ENCODE data around the gene TMEM213. TPM values are rescaled to one million over a fixed set of nuclear protein-coding genes. Genes with fewer than 3 reads are reported as not detected.

TMEM213 gene, protein sequence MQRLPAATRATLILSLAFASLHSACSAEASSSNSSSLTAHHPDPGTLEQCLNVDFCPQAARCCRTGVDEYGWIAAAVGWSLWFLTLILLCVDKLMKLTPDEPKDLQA
- total RNA-seq (2021; ENCODE audit: unreplicated experiment) (not detected), Bru-seq, nascent RNA (not detected), BruChase-seq, experiment 1, labeled RNA remaining after a 6-hour chase (not detected), BruChase-seq, experiment 2, labeled RNA remaining after a 2-hour chase (not detected)
- polyA plus RNA-seq (2012) = not detected in 2 replicates
- long read RNA-seq = 0 reads

DNA sequence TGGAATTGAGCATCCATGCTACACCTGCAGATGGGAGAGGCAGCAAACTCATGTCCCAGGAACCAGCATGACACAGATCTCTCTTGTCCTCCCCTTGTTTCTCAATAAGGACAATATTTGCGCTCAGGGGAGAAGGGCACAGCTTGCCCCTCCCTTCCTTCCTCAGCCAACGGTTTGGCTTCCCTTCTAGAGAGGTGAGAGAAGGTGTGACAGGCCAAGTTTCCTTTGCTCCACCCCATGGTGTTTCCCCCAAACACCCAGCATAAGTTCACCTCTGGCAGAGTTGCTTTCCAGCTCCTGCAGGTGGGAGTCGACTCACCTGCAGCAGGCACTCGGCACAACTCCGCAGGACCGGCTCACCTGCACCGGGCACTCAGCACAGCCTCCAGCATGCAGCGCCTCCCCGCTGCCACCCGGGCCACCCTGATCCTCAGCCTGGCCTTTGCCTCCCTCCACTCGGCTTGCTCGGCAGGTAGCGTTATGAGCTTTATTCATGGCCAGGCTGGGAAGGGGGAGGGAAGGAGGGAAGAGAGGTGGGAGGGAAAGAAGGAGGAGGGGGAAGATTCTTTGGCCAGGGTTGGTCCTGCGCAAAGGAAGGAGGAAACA, at the start of gene TMEM213, which contains the start of gene ATP6V0A4:
Gene TMEM213, plus strand, starts transcription at position 280 of the 606 bp plus-strand sequence. Its CDS starts 111 bp downstream, at position 391.
Gene ATP6V0A4, minus strand, starts transcription at position 482 of the 606 bp plus-strand sequence. CDS start 26,949 bp downstream, outside the sequence.
- no peaks in the 10 kb centered on the region for H3K9me3 ChIP-seq (ENCODE audit: control insufficient read depth in 1 of 2, insufficient read depth in 1 of 2, low read depth in 1 of 2, low read length in 2 of 2)
- ChIA-PET RAD21 (ENCODE audit: low non-redundant PET in 1 of 2, low total read pairs in 2 of 2, uncharacterized antibody in 2 of 2, unreplicated experiment in 2 of 2) (interaction anchor here in 1 of 2 experiments (0.7 kb wide), 2 partner anchors 229 to 401 kb away, joined by 3 to 7 read pairs; no protein-coding TSS in a partner anchor), CTCF (no interaction called here), POLR2A (interaction anchor here (0.7 kb wide), 1 partner anchor 263 kb away, joined by 3 read pairs; no protein-coding TSS in a partner anchor)
- no peaks in the 10 kb centered on the region for H3K9me2 ChIP-seq (ENCODE audit: insufficient read depth)
- no peaks in the 10 kb centered on the region for H3K27me3 ChIP-seq (ENCODE audit: insufficient read depth, low read length)
- no peak within 1 kb of the TSS for H3K27ac ChIP-seq (ENCODE audit: low read depth, low read length)
- H3K4me1 ChIP-seq (ENCODE audit: control insufficient read depth in 1 of 2, insufficient read depth in 2 of 2, low read length in 2 of 2) = no peaks in the 10 kb centered on the region
- intact Hi-C loops (cut with micrococcal nuclease) = loop anchor here (2.0 kb wide), 1 partner anchor 113 kb away; no protein-coding TSS in a partner anchor
- no peaks in the 10 kb centered on the region for H3K36me3 ChIP-seq (ENCODE audit: control insufficient read depth in 1 of 2, insufficient read depth in 2 of 2, low read length in 2 of 2)
- no peak within 1 kb of the TSS for H2AFZ ChIP-seq (ENCODE audit: low read depth, low read length, poor library complexity, severe bottlenecking)
- H3K4me3 ChIP-seq (replicated peaks in 1 of 2; ENCODE audit: low read depth in 1 of 2, low read length in 2 of 2) = no peak within 1 kb of the TSS
- no peak within 1 kb of the TSS for H3K4me2 ChIP-seq (ENCODE audit: low read length)
- no peak within 1 kb of the TSS for H3K9ac ChIP-seq (ENCODE audit: low read length)
- no peak for ATAC-seq
- no peak for TF ChIP-seq POLR2AphosphoS5 (IDR thresholded peaks at IDR 0.05; ENCODE audit: low read depth, low read length)
- no peak for TF ChIP-seq ZFX (IDR thresholded peaks at IDR 0.05)
- TF ChIP-seq CBX3 (IDR thresholded peaks at IDR 0.05; ENCODE audit: low read depth) = no peak
- TF ChIP-seq, protein P1, sequence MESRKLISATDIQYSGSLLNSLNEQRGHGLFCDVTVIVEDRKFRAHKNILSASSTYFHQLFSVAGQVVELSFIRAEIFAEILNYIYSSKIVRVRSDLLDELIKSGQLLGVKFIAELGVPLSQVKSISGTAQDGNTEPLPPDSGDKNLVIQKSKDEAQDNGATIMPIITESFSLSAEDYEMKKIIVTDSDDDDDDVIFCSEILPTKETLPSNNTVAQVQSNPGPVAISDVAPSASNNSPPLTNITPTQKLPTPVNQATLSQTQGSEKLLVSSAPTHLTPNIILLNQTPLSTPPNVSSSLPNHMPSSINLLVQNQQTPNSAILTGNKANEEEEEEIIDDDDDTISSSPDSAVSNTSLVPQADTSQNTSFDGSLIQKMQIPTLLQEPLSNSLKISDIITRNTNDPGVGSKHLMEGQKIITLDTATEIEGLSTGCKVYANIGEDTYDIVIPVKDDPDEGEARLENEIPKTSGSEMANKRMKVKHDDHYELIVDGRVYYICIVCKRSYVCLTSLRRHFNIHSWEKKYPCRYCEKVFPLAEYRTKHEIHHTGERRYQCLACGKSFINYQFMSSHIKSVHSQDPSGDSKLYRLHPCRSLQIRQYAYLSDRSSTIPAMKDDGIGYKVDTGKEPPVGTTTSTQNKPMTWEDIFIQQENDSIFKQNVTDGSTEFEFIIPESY (IDR thresholded peaks at IDR 0.05; ENCODE audit: extremely low read depth, insufficient replicate concordance, low read length) = no peak
- no peak for TF ChIP-seq JUND (IDR thresholded peaks at IDR 0.05)
- TF ChIP-seq, protein P2, sequence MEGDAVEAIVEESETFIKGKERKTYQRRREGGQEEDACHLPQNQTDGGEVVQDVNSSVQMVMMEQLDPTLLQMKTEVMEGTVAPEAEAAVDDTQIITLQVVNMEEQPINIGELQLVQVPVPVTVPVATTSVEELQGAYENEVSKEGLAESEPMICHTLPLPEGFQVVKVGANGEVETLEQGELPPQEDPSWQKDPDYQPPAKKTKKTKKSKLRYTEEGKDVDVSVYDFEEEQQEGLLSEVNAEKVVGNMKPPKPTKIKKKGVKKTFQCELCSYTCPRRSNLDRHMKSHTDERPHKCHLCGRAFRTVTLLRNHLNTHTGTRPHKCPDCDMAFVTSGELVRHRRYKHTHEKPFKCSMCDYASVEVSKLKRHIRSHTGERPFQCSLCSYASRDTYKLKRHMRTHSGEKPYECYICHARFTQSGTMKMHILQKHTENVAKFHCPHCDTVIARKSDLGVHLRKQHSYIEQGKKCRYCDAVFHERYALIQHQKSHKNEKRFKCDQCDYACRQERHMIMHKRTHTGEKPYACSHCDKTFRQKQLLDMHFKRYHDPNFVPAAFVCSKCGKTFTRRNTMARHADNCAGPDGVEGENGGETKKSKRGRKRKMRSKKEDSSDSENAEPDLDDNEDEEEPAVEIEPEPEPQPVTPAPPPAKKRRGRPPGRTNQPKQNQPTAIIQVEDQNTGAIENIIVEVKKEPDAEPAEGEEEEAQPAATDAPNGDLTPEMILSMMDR (IDR thresholded peaks at IDR 0.05 in 2 of 3, conservative IDR thresholded peaks at IDR 0.05 in 1 of 3; ENCODE audit: borderline replicate concordance in 1 of 3, insufficient read depth in 1 of 3, low read depth in 2 of 3, low read length in 2 of 3) = no peak
- no peak for TF ChIP-seq FOSL1 (IDR thresholded peaks at IDR 0.05; ENCODE audit: low read depth)
- BruUV-seq (replicated peaks) = no TSS peak
- DNase-seq (ENCODE audit: low read depth, low spot score) = no peak
- no peaks in the 10 kb centered on the region for H3K79me2 ChIP-seq (ENCODE audit: insufficient read depth, low read length)
- H4K20me1 ChIP-seq (ENCODE audit: insufficient read depth) = no peaks in the 10 kb centered on the region
